Measurements from ENCODE around the gene BCL2A1. TPM values are rescaled to one million over a fixed set of nuclear protein-coding genes. Genes with fewer than 3 reads are reported as not detected.
A peak's percentile ranks its signal among the peaks of the same experiment; 100 is the strongest.
"Not testable (repeated sequence)": the region's sequence is repeated elsewhere in the genome, so short reads cannot be mapped to it uniquely, and the experiment has no call there.

Gene BCL2A1
- 0.32 TPM in 1 of 2 replicates, not detected in the other for total RNA-seq (2014; rRNA removed)
- not detected for polyA plus RNA-seq (2012)

DNA sequence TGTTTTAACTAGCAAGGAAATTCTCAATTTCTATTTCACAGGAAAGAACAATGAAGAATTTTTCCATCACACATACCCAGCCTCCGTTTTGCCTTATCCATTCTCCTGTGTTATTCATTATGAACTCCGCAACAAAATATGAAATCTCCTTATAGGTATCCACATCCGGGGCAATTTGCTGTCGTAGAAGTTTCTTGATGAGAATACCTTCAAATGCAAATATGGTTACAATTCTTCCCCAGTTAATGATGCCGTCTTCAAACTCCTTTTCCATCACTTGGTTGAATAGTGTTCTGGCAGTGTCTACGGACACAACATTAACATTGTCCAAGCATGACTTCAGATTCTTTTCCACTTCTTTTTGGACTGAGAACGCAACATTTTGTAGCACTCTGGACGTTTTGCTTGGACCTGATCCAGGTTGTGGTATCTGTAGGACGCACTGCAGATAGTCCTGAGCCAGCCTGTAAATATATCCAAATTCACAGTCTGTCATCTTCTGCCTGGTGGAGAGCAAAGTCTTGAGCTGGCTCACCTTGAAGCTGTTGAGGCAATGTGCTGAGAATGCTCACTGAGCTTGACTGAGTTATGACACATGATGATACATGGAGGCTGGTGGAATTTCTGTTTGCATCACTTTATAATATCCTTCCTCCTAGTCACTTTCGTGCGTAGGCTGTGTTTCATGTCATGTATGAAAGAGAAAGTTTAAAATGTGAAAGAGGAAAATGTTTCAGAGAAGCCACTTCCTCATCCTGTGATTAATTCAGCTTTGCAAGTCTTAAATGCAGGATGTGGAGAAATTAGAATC, at the start of gene BCL2A1:
Gene BCL2A1, minus strand, starts transcription at position 573 of the 811 bp plus-strand sequence. Its CDS starts 77 bp downstream, at position 496.
- DNase-seq (ENCODE audit: low read depth) = peak; percentile 73

- no peak for DNase-seq (ENCODE audit: low read depth)
Measured at GRCh38 chr15:80020731-80021130, 49.7 kb upstream of the BCL2A1 start.

GRCh38 chr15:80020149-80020548, 49.2 kb upstream of the BCL2A1 start:
- not testable (repeated sequence) for DNase-seq (ENCODE audit: low read depth)

- DNase-seq (ENCODE audit: low read depth) = no peak
Measured at GRCh38 chr15:80019168-80019745, 48.3 kb upstream of the BCL2A1 start.

- DNase-seq (ENCODE audit: low read depth) = not testable (repeated sequence)
Measured at GRCh38 chr15:80017139-80017538, 46.1 kb upstream of the BCL2A1 start.

DNA sequence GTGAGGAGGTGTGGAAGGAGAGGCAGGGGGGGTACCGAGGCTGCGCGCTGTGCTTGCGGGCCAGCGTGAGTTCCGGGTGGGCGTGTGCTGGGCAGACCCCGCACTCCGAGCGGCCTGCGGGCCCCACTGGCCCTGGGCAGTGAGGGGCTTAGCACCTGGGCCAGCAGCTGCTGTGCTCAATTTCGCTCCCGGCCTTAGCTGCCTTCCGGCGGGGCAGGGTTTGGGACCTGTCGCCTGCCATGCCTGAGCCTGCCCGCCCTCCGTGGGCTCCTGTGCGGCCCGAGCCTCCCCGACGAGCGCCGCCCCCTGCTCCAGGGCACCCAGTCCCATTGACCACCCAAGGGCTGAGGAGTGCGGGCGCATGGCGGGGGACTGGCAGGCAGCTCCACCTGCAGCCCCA, 45.5 kb upstream of the BCL2A1 start:
- DNase-seq (ENCODE audit: low read depth) = not testable (repeated sequence)

DNA sequence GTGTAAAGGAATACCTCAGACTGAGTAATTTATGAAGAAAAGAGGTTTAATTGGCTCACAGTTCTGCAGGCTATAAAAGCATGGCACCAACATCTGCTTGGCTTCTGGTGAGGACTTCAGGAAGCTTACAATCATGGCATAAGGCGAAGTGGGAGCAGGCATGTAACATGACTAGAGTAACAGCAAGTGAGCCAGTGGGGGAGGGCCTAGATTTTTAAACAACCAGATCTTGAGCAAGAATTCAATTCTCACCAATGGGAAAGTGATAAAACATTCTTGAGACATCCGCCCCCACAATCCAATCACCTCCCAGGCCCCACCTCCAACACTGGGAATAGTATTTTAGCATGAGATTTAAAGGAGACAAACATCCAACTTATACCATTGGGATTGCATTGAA, 44.2 kb upstream of the BCL2A1 start:
- DNase-seq (ENCODE audit: low read depth) = no peak

- not testable (repeated sequence) for DNase-seq (ENCODE audit: low read depth)
Measured at GRCh38 chr15:80014186-80014585, 43.2 kb upstream of the BCL2A1 start.

- no peak for DNase-seq (ENCODE audit: low read depth)
Measured at GRCh38 chr15:80012060-80012726, 41.2 kb upstream of the BCL2A1 start.

DNA sequence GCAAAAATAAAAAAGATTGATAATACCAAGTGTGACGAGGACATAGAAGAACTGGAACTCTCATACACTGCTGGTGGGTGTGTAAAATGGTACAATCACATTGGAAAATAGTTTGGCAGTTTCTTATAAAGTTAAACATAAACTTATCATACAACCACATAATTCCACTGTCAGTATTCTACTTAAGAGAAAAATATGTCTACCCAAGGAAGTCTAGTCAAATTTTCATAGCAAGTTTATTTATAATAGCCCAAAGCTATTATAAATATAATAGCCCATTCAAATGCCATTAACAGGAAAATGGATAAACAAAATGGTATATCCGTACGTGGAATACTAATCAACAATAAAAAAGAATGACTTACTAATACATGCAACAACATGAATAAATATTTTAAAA, 40.6 kb upstream of the BCL2A1 start:
- DNase-seq (ENCODE audit: low read depth) = no peak

DNA sequence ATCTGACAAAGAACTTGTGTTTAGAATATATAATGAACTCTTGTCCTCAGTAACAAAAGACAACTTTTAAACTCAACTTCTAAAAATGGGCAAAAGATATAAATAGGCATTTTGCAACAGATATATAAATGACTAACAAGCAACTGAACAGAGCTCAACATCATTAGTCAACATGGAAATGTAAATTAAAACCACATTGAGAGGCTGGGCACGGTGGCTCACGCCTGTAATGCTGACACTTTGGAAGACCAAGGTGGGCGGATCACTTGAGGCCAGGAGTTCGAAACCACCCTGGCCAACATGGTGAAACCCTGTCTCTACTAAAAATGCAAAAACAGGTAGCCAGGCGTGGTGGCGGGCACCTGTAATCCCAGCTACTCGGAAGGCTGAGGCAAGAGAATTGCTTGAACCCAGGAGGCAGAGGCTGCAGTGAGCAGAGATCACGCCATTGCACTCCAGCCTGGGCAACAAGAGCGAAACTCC, 40.1 kb upstream of the BCL2A1 start:
- peak; percentile 76 for DNase-seq (ENCODE audit: low read depth)

DNA sequence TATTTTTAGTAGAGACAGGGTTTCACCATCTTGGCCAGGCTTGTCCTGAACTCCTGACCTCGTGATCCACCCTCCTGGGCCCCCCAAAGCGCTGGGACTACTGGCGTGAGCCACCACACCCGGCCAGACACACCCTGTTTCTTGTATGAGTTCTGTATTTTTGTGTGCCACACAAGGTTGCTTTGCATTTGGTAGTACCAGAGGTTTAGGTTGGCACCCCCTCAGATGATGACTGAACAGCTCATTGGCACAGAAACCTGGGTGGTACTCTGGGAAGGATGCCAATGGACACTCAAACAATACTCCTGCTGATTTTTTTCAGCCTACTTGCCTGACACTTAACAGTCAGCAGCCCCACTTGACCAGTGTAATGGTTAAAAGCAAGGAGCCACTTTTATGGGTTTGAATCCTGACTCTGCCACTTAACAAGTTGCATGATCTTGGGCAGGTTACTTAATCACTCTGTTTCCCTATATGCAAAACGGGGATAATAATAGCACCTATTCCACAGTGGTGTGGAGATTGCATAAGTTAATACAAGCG, 39.2 kb upstream of the BCL2A1 start:
- DNase-seq (ENCODE audit: low read depth) = peak; percentile 73

DNA sequence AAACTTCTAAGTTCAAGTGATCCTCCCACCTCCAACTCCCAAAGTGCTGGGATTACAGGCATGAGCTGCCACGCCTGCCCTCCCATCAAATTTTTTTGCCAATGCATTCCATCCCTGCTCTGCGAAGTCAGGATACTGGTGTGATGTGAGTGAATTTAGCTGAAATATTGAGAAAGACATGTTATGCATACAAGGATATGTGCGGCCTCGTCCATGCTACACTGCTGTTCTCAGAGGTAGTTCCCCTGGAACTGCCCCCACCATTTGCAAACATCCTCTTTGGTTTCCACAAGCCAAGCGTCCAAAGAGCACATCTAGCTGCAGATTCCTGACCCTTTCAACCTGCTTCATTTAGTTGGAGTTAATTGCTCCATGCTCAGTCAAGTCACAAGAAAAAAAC, 36.5 kb upstream of the BCL2A1 start:
- DNase-seq (ENCODE audit: low read depth) = no peak

DNA sequence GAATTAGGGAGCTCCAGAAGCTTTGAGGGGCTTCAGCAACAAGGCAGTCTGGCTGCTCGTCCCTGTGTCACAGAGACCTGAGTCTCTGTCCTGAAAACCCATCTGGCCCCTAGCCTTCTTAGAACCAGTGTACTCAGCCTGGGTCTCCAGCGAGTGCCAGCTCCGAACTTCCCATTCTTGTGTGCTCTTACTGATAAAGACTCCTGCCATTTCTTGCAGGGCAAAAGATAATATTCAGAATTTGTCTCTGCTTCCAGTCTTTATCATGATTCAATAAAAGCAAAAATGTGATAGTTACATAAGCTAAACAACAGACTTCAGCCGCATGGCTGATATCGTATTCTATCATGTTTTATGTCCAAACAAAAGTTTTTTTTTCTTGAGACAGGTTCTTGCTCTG, 36.0 kb upstream of the BCL2A1 start:
- no peak for DNase-seq (ENCODE audit: low read depth)

- no peak for DNase-seq (ENCODE audit: low read depth)
Measured at GRCh38 chr15:80003934-80004472, 33.0 kb upstream of the BCL2A1 start.

DNA sequence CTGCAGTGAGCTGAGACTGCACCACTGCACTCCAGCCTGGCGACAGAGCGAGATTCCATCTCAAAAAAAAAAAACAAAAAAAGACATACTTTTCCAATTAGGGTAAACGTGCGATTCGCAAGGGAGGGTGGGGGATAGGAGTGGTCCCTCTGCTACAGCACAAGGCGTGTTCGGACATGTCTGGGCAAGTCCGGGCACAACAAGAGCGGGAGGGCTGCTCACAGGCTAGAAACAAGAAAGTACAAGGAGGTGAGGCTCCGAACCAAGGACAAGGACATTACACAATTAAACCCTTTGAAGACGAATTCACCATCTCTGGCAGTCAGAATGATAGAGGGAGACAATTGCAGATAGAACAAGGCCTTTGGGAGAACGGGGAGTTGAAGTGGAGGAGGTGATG, 32.2 kb upstream of the BCL2A1 start:
- DNase-seq (ENCODE audit: low read depth) = no peak

DNA sequence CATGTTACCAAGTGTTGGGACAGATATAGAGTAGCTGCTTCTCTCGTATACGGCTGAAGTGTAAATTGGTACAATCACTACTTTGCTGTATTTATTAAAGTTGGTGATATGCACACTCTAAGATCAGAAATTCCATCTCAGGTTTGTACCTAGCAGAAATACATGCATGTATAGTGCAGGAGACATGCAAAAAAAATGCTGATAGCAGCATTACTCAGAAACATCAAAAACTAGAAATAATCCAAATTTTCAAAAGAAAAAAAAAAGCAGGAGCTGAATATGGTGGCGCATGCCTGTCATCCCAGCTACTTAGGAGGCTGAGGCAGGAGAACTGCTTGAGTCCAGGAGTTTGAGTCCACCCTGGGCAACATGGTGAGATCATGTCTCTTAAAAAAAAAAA, 31.3 kb upstream of the BCL2A1 start:
- DNase-seq (ENCODE audit: low read depth) = no peak

DNA sequence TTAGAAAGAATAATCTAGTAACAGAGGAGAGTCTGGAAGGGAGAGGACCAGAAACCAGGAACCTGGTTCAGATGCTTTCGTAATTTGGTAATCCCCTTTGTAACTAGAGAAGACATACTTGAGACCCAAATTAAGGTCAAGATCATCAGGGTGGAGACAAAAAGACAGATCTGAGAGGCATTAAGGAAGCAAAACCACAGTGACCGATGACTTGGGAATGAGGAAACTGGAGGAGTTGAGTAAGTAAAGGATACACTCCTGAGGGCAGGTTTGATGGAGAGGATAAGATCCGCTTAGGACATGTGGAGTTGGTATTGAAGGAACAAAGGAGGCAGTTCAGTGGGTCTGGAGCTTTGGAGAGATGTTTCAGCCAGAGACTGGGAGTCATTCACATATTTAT, 23.6 kb upstream of the BCL2A1 start:
- DNase-seq (ENCODE audit: low read depth) = no peak

- no peak for DNase-seq (ENCODE audit: low read depth)
Measured at GRCh38 chr15:79991826-79992225, 20.8 kb upstream of the BCL2A1 start.

GRCh38 chr15:79990997-79991334, 20.0 kb upstream of the BCL2A1 start:
- no peak for DNase-seq (ENCODE audit: low read depth)

GRCh38 chr15:79990280-79990996, 19.4 kb upstream of the BCL2A1 start:
- DNase-seq (ENCODE audit: low read depth) = no peak
